ENCODE measurements around the gene RIT2. TPM values are rescaled to one million over a fixed set of nuclear protein-coding genes. Genes with fewer than 3 reads are reported as not detected.
"Not testable (repeated sequence)": the region's sequence is repeated elsewhere in the genome, so short reads cannot be mapped to it uniquely, and the experiment has no call there.

RIT2 gene
- total RNA-seq, 4 donors from 2014 or later = not detected

DNA sequence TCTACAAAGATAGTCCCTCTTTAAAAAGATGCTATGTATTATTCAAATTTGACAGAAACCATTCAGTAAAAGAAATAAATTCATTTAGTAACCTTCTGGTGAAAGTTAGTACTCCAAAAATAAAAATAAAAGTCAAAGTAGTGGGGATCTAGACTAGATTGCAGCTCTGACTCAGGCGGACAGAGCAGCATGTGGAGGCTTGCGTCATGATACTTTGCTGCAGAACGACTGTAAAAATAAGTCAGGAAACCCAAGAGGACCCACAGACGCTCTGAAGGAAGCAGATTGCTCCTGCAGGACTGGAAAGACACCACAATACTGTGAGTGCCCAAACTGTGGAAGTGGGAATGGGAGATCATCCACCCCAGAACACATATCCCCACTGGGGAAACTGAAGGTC lies 301.9 kb downstream of the RIT2 start:
- 61% methylated on average over 4 of the region's 4 CpGs for WGBS
- H3K36me3 ChIP-seq = no peaks in the 10 kb centered on the region
- intact Hi-C loops (cut with DNase I) = no loop called here

DNA sequence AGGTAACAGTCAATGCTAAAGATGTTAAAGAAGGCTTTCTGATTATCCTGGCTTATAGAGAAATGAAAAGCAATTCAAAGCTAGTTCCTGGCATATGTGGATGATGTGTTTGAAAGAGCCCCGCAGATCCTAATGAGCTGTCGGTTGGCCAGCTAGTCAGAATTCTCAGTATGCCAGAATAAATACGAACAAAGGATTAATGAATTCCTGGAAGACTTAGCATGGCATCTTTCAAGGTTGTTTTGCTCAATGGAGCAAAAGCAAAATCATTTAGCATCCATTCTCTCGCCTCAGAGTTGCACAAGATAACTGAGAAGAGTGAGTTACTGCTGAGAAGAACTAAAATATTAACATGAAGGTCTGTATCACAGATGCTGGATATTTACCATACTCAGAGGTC lies 307.6 kb downstream of the RIT2 start:
- intact Hi-C loops (cut with DNase I) = no loop called here
- DNase-seq (ENCODE audit: extremely low spot score) = no peak
- Histone ChIP-seq H3K4me1 (no peaks in the 10 kb centered on the region), H3K27me3 (no peaks in the 10 kb centered on the region), H3K36me3 (no peaks in the 10 kb centered on the region), H3K9me3 (no peaks in the 10 kb centered on the region), H3K27ac (replicated peaks in 1 of 4) (no peak overlapping the region), H3K4me3 (no peak overlapping the region)
- 64% methylated on average over 4 of the region's 4 CpGs for WGBS
- TF ChIP-seq POLR2AphosphoS5 (IDR thresholded peaks at IDR 0.05) (no peak), POLR2A (IDR thresholded peaks at IDR 0.05; ENCODE audit: low read depth) (no peak), EP300 (IDR thresholded peaks at IDR 0.05) (no peak)
- TF ChIP-seq, protein P1, sequence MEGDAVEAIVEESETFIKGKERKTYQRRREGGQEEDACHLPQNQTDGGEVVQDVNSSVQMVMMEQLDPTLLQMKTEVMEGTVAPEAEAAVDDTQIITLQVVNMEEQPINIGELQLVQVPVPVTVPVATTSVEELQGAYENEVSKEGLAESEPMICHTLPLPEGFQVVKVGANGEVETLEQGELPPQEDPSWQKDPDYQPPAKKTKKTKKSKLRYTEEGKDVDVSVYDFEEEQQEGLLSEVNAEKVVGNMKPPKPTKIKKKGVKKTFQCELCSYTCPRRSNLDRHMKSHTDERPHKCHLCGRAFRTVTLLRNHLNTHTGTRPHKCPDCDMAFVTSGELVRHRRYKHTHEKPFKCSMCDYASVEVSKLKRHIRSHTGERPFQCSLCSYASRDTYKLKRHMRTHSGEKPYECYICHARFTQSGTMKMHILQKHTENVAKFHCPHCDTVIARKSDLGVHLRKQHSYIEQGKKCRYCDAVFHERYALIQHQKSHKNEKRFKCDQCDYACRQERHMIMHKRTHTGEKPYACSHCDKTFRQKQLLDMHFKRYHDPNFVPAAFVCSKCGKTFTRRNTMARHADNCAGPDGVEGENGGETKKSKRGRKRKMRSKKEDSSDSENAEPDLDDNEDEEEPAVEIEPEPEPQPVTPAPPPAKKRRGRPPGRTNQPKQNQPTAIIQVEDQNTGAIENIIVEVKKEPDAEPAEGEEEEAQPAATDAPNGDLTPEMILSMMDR (IDR thresholded peaks at IDR 0.05) = no peak

More for the DNA sequence above, 301.9 kb downstream of the RIT2 start:
- Histone ChIP-seq H3K9me3 (no peaks in the 10 kb centered on the region), H3K4me1 (no peaks in the 10 kb centered on the region), H3K27ac (replicated peaks in 1 of 4) (no peak overlapping the region), H3K4me3 (no peak overlapping the region), H3K27me3 (no peaks in the 10 kb centered on the region)
- DNase-seq (ENCODE audit: extremely low spot score) = no peak
- TF ChIP-seq POLR2A (IDR thresholded peaks at IDR 0.05; ENCODE audit: low read depth) (no peak), EP300 (IDR thresholded peaks at IDR 0.05) (no peak), POLR2AphosphoS5 (IDR thresholded peaks at IDR 0.05) (no peak)
- TF ChIP-seq, protein P1 (IDR thresholded peaks at IDR 0.05) = no peak

DNA sequence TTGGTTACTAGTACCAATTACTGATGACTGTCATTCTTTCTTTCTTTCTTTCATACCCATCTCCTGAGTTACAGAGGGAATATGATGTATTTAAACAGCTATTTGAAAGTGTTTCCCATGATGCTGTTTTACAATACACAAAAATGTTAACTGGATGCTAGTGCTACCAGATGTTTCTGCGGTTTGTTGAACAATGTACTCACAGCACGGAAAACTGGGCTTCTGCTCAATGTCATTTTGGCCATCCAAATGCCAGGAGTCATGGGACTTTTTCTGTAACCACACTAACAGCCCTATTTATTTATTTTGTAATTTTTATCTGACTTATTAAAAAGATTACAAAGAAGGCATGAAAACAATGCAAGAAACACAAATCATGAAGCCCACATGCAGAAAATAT lies 313.8 kb downstream of the RIT2 start:
- Histone ChIP-seq H3K4me3 (no peak overlapping the region), H3K27ac (replicated peaks in 1 of 4) (no peak overlapping the region), H3K36me3 (no peaks in the 10 kb centered on the region), H3K9me3 (no peaks in the 10 kb centered on the region), H3K27me3 (no peaks in the 10 kb centered on the region), H3K4me1 (no peaks in the 10 kb centered on the region)
- TF ChIP-seq POLR2AphosphoS5 (IDR thresholded peaks at IDR 0.05) (no peak), POLR2A (IDR thresholded peaks at IDR 0.05; ENCODE audit: low read depth) (no peak), EP300 (IDR thresholded peaks at IDR 0.05) (no peak)
- TF ChIP-seq, protein P1 (IDR thresholded peaks at IDR 0.05) = no peak
- intact Hi-C loops (cut with DNase I) = no loop called here
- WGBS = 61% methylated on average over 2 of the region's 2 CpGs
- DNase-seq (ENCODE audit: extremely low spot score) = no peak

DNA sequence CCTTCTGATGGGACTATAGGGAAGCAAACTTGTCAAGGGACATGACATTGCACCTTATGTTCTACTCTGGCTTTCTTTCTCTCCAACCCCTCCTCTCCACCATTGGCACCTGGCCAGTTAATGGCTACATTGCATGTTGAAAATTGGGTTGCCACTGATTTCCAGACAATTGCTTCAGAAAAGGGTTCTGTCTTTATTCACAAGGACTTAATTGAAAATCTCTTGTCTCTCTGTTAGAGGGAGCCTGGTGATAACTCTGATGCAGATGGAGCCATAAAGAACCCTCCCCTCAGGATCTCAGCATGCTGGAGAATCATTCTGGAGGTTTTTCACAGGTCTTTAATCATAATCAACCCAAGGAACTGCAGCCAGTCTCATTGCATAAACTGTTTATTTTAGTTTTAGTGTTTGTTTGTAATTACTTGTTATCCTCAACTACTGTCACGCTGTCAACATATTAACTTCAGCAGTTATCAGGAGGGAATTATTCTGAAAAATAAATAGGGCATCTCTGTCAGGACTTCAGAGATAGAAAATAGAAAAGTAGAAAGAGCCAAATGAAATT lies 316.8 kb downstream of the RIT2 start:
- intact Hi-C loops (cut with DNase I) = no loop called here
- no peak overlapping the region for H3K4me3 ChIP-seq
- H3K27me3 ChIP-seq = no peaks in the 10 kb centered on the region
- H3K27ac ChIP-seq (replicated peaks in 1 of 4) = no peak overlapping the region
- DNase-seq (ENCODE audit: extremely low spot score) = no peak
- no peaks in the 10 kb centered on the region for H3K9me3 ChIP-seq
- no peaks in the 10 kb centered on the region for H3K36me3 ChIP-seq
- TF ChIP-seq POLR2A (IDR thresholded peaks at IDR 0.05; ENCODE audit: low read depth) (no peak), POLR2AphosphoS5 (IDR thresholded peaks at IDR 0.05) (no peak), EP300 (IDR thresholded peaks at IDR 0.05) (no peak)
- TF ChIP-seq, protein P1 (IDR thresholded peaks at IDR 0.05) = no peak
- no peaks in the 10 kb centered on the region for H3K4me1 ChIP-seq
- WGBS = 30% methylated on average over 1 of the region's 1 CpG

DNA sequence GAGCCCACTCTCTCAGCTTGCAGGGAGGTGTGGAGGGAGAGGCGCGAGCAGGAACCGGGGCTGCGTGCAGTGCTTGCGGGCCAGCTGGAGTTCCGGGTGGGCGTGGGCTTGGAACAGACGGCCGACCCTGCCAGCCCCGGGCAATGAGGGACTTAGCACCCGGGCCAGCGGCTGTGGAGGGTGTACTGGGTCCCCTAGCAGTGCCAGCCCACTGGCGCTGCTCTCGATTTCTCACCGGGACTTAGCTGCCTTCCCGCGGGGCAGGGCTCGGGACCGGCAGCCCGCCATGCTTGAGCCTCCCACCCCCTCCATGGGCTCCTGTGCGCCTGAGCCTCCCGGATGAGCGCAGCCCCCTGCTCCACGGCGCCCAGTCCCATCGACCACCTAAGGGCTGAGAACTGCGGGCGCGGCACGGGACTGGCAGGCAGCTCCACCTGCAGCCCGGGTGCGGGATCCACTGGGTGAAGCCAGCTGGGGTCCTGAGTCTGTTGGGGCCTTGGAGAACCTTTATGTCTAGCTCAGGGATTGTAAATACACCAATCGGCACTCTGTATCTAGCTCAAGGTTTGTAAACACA lies 320.2 kb downstream of the RIT2 start:
- H3K27me3 ChIP-seq; H3K36me3 ChIP-seq; H3K27ac ChIP-seq (replicated peaks in 1 of 4); DNase-seq (ENCODE audit: extremely low spot score); H3K9me3 ChIP-seq; H3K4me1 ChIP-seq; intact Hi-C loops (cut with DNase I); H3K4me3 ChIP-seq: not testable (repeated sequence)
- 98% methylated on average over 27 of the region's 33 CpGs for WGBS

Data from esophagus muscularis mucosa (tissue), 4 donors.